PFSK-1 (cell line): ENCODE measurements around the gene PRKN.

Experiments used
- POLR2AphosphoS5 ChIP-seq: IDR thresholded peaks from 2 replicates; pipeline ENCODE4 v1.6.1; 2012; ENCODE audit warnings: low read depth, mild to moderate bottlenecking, control low read depth, low read length, moderate library complexity
- REST ChIP-seq, 2 experiments: IDR thresholded peaks; 2 replicates each; pipeline versions ENCODE4 v1.6.1 to v1.8.0; 2011 to 2012; ENCODE audit warnings: low read depth in 2 of 2, low read length in 2 of 2, control low read depth in 1 of 2, inconsistent platforms in 1 of 2, mild to moderate bottlenecking in 1 of 2, moderate library complexity in 1 of 2; ENCODE audit not compliant: insufficient read depth in 1 of 2
- SIN3A ChIP-seq: IDR thresholded peaks from 2 replicates; pipeline ENCODE4 v1.6.1; 2012; ENCODE audit warnings: mild to moderate bottlenecking, low read length, moderate library complexity, borderline replicate concordance; ENCODE audit not compliant: insufficient read depth
- TAF1 ChIP-seq: IDR thresholded peaks from 2 replicates; pipeline ENCODE4 v1.6.1; 2012; ENCODE audit warnings: low read length, control low read depth, borderline replicate concordance; ENCODE audit not compliant: insufficient read depth

GRCh38 chr6:161654209-161654608 is 1073.4 kb downstream of the PRKN start:
- TF ChIP-seq POLR2AphosphoS5: no peak
- no peak for TF ChIP-seq SIN3A
- TF ChIP-seq REST (IDR thresholded peaks at IDR 0.05; ENCODE audit: insufficient read depth in 1 of 2, low read depth in 2 of 2, low read length in 2 of 2): no peak
- TF ChIP-seq TAF1: no peak
